ENCODE measurements around the gene NPLOC4.

GRCh38 chr17:81539571-81539900 lies 97.4 kb downstream of the NPLOC4 start:
- TF ChIP-seq EZH2 (IDR thresholded peaks at IDR 0.05; ENCODE audit: borderline replicate concordance, low read length) (no peak), CTCF (conservative IDR thresholded peaks at IDR 0.05 in 1 of 2, IDR thresholded peaks at IDR 0.05 in 1 of 2; ENCODE audit: extremely low read depth in 1 of 2, insufficient read depth in 1 of 2, low read depth in 1 of 2, low read length in 2 of 2) (no peak)
